ENCODE measurements around the gene FAM184A.
A peak's percentile ranks its signal among the peaks of the same experiment; 100 is the strongest.
"Not testable (repeated sequence)": the region's sequence is repeated elsewhere in the genome, so short reads cannot be mapped to it uniquely, and the experiment has no call there.

FAM184A gene

DNA sequence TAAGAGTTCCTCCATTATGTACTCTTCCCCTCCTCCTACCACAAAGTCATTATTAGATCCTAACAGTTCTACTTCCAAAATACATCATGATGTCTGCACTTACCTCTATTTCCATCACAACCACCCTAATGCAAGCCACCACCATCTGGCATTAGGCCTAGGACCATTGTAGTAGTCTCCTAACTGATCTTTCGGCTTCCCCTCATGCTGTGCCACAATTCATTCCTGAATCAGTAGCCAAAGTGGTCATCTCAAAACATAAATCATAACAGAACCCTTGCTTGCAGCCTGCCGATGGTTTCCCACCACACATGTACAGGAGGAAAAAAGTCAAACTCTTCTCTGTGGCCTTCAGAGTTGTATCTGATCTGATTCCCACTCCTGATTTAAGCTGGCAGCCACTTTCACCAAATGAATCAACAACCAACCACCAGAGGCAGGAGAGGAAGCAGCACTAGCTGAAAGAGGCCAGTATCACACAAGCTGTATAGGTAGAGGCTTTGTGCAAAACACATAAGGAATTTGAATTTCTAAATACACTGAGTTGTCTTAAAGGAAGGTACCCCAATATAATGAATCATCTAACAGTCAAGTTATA lies 26.1 kb downstream of the FAM184A start:
- DNase-seq = peak; percentile 13

DNA sequence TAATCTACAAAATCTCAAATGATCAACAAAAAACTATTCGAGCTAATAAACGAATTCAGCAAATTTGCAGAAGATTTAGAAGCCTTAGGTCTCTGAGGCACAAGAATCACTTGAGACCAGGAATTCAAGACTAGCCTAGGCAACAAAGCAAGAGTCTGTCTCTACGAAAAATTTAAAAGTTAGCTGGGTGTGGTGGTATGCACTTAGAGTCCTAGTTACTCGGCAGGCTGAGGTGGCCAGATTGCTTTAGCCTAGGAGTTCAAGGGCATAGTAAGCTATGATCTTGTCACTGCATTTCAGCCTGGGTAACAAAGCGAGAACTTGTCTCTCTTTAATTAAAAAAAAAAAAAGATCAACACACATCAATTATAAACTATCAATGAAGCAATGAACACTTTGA lies 34.2 kb downstream of the FAM184A start:
- DNase-seq = no peak

DNA sequence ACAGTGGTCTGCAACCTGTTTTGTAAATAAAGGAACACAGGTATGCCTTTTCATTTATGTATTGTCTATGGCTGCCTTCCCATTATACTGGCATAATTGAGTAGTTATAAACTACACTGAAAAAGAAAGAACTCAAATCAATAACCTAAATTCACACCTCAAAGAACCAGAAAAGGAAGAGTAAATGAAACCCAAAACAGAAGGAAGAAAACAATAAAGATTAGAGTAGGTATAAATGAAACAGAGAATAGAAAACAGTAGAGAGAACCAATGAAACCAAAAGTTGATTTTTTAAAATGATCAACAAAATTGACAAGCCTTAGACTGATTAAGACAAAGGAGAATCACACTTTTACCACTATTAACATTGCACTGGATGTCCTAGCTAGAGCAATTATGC lies 34.7 kb downstream of the FAM184A start:
- DNase-seq = no peak

DNA sequence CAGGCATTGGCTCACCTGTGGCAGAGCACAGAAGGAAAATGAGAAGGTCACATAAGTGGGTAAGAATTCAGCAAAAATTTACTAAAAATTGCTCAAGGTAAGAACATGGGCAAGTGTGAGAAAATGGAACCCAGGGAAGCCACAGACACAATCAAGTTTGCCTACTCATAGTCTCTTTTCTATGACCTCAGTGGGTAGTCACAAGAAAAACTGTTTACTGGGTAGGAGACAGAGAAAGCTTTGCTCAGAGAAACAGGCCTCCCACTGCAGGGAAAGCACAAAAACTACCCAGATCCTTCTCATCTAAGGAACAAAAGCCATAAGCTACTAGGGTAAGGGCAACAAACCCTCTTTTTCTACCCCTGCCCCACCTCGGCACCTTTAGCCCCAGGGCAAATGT lies 35.2 kb downstream of the FAM184A start:
- DNase-seq = no peak

DNA sequence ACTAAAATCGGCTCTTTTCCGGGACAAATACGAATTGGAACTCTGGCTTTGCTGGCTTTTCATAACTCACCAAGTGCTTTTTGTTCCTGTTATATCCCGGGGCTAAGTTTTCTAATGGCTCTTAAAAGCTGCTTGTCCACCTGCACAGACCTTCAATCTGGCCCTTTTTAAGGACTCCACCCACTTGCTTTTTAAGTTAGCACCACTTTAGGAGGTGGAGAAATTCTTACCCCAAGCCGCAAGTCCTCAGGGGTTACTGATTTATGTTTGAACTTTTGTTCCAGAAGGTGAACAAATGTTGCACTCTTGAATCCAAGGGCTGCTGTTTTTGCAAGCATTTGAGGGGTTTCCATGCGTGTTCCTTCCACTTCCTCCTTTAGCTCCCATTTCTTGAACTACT lies 37.8 kb downstream of the FAM184A start:
- DNase-seq = no peak

DNA sequence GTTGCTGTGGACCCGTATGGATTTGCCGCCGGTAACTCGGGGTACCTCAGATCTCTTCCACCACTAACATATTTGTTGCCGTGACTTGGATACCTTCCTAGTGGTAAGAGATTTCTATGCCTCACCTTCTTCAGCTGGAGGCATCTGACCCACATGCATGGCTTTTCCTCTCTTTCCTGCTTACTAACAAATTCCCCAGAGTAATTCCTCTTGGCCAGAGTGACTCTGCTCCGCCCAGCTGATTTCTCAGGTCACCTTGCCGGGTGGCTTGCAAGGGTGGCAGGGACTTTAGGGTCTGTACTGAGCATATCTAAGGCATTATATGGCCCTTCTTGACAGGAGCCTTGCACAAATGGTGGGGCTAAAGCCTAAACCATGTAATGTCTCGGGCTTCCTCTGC lies 38.2 kb downstream of the FAM184A start:
- no peak for DNase-seq

DNA sequence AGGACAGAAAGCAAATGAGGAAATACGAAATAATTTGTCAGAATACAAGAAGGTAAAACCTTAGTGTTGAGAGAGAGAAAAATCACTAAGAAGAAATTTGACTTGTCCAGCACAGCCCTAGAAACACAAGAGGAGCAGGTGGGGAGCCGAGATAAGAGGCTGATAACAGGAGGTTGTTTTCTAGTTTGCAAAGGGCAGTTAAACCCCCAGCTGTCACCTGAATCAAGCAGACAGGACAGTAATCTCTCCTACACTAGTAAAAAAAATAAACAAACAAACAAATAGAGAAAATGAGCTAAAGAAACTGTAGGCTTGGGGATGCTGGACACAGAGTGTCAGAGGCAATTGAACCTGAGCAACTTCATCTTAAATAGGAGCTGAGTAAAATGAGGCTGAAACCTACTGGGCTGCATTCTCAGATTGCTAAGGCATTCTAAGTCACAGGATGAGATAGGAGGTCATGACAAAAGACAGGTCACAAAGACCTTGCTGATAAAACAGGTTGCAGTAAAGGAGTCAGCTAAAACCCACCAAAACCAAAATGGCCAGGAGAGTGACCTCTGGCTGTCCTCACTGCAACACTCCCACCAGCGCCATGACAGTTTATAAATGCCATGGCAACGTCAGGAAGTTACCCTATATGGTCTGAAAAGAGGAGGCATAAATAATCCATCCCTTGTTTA lies 40.4 kb downstream of the FAM184A start:
- no peak for DNase-seq

DNA sequence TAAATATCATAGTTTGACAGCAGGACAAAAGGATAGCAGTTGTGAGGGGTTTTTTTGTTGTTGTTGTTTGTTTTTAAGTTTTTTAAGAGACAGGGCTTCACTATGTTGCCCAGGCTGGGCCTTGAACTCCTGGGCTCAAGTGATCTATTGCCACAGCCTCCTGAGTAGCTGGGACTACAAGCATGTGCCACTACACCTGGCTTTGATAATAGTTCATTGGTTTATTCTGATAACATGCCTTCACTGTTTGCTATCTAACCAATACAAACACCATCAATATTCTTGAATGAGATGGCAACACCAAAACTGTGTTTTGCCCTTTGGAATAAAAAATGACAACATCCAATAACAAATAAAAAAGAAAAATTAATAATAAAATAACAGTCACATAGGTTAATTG lies 41.2 kb downstream of the FAM184A start:
- no peak for DNase-seq

DNA sequence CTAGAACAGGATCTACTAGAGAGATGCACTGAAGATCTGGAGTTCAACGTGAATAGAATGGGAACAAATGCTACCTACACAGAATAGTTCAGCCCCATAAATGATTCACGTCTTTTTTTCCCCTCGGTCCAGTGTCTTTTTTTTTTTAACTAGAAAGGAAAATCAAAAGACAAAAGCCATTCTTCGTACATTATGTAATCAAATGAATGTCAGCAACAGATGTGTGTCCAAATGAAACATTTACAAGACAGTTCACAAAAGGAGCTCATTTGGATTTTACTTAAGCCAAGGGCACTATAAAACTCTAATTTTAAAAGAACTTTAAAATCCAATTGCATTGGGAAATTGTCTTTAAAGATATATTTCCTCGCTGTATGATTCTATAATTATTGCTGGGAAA lies 42.4 kb downstream of the FAM184A start:
- DNase-seq = no peak

DNA sequence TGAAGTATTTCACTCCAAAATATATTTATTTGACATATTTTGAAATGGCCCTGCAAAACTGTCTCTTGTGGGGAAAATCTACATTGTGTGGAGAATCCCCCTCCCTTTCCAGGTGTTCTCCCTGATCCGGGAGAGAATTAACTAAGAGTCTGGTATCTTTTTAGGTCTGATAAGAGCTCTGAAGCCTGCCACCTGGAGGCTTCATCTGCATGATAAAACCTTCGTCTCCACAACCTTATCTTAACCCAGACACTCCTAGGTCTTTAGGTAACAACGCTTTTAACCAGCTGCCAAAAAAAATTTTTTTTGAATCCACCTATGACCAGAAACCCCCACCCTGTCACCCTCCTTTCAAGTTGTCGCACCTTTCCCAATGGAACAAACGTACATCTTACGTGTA lies 43.0 kb downstream of the FAM184A start:
- no peak for DNase-seq

DNA sequence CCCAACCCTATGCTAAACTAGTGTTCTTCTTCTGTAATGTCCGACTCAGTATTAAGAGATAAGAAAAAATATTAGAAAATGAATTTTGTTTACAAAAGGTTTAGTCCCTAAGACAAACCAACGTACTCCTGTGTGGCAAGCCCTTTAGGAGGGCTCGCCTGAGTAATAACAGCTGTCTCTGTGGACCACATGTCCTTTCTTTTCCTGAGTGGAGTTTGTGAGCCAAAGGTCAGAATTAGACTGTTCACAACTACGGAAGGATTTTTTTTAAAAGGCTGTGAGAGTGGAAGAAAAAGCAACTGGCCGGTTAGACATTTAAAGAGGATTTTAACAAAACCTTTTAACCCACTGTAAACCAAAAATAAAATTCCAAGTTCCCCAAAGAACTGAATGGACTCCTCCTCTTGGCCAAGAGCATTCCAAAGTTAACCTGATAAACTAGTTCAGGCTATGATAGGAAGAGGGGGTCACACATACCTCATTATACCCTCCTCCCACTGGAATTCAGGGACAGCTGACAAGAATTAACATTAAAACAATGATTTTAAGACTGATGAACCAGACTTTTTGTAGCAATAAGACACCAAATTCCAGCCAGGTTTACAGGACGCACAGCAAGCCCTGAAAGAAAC lies 43.5 kb downstream of the FAM184A start:
- no peak for DNase-seq

DNA sequence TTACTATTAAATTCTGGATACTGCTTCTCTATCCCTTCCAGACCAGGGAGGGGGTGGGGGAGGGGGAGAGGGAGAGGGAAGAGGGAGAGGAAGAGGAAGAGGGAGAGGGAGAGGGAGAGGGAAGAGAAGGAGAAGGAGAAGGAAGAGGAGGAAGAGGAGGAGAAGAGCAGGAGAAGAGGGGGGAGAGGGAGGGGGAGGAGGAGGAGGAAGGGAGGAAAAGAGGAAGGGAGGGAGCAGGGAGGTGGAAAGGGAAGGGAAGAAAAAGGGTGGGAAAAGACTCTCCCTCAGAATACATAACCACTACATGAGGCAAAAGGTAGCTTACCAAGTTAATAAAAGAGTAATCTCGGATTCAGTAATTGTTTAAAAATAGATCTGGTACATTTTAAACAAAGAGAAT lies 46.0 kb downstream of the FAM184A start:
- DNase-seq = no peak

DNA sequence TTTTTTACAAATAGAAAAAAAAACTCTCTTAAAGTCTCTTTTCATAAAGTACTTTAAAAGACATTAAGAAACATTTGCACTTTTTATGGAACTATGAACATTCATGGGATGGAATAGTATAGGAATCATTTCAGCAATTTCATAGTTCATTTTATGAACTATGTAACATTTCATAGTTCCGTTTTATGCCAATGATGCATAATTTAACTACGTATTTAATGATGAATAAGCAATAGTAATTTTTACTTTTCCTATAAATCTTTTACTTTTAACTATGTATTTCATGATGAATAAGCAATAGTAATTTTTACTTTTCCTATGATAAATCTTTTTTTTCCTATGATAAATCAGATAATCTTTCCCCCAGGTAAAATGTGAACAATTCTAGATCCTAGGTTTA lies 47.7 kb downstream of the FAM184A start:
- no peak for DNase-seq

DNA sequence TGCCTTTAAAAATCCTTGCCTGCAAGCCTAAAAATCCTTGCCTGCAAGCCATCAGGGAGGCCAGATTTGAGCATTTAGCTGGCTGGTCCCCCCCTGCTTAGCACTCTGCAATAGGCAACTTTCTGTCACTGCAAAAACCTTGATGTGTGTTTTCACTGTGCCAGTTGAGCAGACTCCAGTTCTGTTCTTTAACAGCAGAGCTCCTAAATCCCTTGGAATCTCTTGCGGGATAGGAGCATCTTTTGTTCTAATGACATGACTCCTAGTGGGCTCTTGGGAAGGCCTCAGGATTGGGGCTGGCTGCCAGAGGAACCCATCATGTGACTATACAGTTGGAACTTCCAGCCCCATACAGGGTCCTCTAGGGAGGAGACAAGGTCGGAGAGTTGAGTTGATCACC lies 50.4 kb downstream of the FAM184A start:
- DNase-seq = no peak

DNA sequence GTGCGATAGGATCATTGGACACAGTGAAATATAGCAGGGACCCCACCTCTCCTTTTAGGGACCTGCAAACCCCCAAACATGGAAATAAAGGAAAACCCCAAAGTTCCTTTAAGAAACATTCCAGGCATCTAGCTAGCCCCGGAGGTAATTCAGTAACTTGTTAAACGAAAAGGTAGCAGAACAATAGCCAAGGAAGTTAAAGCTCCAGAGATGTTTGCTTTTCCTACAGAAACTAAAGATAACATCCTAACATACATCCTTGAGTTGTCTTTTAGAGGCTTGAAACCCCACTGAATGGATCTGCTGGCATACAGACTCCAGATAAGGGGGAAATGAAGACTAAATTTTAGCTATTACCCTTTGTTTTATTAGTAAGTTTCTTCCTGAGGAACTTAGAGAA lies 51.0 kb downstream of the FAM184A start:
- no peak for DNase-seq

DNA sequence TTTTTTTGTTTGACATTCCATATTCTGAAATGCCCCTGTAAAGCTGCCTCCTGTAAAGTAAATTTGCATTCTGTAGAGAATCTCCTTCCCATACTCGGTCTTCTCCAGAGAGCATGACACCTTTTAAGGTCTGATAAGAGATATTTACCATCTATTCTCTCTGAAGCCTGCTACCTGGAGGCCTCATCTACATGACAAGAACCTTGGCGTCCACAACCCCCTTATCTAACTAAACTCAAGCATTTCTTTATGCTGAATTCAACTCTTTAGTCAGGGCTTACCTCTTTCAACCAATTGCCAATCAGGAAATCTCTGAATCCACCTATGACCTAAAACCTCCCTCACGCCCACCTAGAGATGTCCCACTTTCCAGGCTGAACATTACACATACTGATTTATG lies 51.6 kb downstream of the FAM184A start:
- DNase-seq = no peak

DNA sequence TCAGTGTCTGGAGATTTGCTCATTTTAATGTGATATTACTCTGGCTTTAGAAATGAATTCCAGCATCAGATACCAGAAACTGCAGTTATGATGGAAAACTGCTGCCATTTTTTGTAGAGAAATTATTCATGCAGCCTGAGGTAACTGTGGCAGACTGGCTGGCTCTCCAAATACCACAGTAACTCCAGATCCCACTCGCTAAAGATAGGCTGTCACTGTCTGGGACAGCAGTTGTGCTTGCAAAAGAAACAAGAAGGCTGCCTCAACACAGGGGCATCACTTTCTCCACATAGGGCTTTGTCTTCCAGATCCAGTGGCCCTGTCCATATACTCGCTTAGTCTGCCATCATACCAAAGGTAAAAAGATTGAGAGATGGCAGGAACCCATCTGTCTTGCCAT lies 52.7 kb downstream of the FAM184A start:
- DNase-seq = no peak

DNA sequence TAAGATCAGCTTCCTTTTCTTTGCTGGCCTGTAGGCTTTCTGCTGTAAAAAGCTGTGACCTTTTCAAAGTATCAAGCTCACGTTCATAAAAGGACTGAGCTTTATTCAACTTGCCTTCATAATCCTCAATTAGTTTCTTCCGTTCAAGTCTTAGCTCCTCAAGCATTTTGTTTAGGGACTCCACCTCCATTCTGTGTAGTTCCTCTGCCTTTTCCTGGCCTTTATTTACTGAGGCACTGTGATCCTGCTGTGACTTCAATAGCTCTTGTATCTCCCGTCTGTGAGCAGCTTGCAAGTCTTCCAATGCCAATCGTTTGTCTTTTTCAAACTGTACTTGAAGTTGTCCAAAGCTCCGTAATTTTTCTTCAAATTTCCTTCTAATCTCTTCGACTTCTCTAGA lies 54.4 kb downstream of the FAM184A start:
- DNase-seq = no peak

DNA sequence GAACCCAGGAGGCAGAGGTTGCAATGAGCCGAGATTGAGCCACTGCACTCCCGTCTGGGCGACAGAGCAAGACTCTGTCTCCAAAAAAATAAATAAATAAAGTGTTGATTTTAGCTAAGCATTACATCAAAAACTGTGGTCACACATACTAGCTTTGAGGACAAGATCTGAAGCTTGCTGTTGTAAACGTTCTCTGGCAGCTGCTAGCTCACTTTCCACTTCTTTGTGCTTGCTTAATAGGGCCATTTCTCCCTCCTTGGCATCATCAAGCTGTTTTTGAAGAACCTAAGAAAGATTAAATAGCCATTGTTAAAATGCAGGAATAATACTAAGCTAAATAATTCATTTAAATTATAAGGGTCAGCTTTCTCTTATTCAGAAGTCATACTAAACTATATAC lies 55.7 kb downstream of the FAM184A start:
- DNase-seq = no peak

DNA sequence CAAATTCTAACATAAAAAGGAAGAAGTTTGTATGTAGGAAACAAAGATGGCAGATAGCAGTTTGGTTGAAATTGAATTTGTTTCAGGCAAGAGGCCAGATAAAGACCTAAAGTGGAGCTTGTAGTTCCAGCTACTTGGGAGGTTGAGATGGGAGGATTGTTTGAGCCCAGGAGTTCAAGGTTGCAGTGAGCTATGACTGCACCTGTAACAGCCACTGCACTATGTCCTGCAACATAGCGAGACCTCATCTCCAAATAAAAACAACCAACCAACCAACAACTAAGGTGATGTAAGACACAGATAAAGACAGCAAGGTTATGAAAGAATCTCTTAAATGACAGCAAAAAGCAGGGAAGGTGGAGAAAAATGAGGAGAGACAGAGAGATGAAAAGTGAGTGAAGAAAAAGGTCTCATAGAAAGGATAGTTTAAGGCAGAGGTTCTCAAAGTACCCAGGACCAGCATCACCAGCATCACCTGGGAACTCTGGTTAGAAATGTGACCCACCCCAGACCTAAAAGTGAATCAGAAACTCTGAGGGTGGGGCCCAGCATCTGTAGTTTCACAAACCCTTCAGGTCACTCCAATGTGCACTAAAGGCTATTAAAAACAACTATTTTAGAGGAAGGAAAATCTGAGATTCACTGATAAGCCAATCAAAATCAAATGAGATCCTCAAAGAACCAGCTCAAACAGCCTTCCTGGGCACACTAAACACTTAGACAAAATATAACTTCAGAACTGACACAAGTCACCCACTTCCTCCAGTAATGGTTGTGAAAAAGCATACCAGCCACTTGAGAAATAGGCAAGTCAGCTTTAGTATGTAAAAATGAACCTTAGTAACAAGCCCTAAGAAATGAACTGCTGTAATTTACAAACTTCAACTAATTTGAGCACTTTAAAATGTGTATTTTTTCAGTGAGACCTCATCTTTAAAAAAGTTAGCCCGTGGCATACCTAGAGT lies 57.6 kb downstream of the FAM184A start:
- DNase-seq = no peak

DNA sequence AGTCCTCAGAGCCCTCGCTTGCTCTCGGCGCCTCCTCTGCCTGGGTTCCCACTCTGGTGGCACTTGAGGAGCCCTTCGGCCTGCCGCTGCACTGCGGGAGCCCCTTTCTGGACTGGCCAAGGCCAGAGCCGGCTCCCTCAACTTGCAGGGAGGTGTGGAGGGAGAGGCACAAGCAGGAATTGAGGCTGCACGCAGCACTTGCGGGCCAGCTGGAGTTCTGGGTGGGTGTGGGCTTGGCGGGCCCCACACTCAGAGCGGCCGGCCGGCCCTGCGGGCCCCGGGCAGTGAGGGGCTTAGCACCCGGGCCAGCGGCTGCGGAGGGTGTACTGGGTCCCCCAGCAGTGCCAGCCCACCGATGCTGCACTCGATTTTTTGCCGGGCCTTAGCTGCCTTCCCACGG lies 63.3 kb downstream of the FAM184A start:
- DNase-seq = not testable (repeated sequence)

DNA sequence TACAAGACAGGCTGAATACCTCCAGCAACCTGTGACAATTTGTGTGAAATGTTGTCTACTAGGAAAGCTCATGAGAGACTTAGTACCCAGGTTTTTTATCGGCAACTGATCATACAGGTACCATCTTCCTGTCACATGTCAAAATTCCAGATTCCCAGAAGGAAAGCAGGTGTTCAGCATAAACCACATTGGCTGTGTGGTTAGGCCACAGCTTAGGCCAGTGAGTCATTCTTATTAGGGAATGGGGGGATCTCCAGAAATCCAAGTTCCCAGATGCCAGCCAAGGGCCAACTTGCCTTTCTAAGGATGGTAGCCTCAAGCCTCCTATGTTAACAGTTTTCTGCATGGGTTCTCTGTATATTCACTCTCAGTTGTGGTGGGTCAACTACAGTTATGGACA lies 65.9 kb downstream of the FAM184A start:
- DNase-seq = no peak

DNA sequence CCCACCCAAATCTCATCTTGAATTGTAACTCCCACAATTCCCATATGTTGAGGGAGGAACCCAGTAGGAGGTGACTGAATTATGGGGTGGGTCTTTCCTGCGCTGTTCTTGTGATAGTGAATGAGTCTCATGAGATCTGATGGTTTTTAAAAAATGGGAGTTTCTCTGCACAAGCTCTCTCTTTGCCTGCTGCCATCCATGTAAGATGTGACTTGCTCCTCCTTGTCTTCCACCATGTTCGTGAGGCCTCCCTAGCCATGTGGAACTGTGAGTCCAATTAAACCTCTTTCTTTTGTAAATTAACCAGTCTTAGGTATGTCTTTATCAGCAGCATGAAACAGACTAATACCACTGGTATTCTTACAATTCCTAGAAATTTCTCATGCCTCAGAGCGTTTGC lies 69.2 kb downstream of the FAM184A start:
- not testable (repeated sequence) for DNase-seq

DNA sequence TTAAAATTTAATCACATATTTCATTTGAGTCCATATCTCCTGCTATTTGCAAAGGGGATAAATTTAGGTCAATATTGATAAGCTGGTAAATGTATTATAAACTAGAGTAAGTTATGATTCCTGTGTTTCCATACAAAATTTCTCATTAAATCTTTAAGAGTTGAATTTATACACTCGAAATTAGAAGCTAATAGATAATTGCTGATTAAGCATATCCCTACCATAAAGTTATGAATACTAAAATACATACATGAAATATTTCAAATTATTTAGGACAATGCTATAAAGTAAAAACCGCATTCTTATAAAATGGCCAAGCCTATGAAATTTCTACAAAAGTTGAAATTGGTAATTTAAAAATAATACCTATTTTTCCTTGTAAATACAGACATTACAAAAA lies 71.5 kb downstream of the FAM184A start:
- no peak for DNase-seq

Data from CD4-positive, alpha-beta T cell treated with Interleukin-17A for 1 hour (primary cell).